Tibial artery (tissue), 4 donors: Measurements from ENCODE around the gene SIN3B.
"Not testable (repeated sequence)": the region's sequence is repeated elsewhere in the genome, so short reads cannot be mapped to it uniquely, and the experiment has no call there.

Experiments
- DNase-seq, 2 donors: peaks; one replicate each; pipeline ENCODE4 v3.0.0-alpha.2; 2019
- H3K27ac ChIP-seq, 2 donors: fragments of 200-600 bp; sonication (generic) in 1 of 2; 1 replicate in 1 of 2; 2 replicates in 1 of 2; pipeline ENCODE4 v1.5.1; 2018 to 2019; ENCODE audit warnings: mild to moderate bottlenecking in 1 of 2
- H3K27me3 ChIP-seq, 2 donors: fragments of 200-600 bp; sonication (generic) in 1 of 2; one replicate each; pipeline versions ENCODE4 v1.5.1 to v1.6.0; 2016 to 2019
- H3K36me3 ChIP-seq, 3 donors: fragments of 200-600 bp; sonication (generic) in 2 of 3; one replicate each; pipeline ENCODE4 v1.5.1; 2016 to 2019; ENCODE audit warnings: mild to moderate bottlenecking in 2 of 3
- H3K4me1 ChIP-seq, 4 donors: fragments of 200-600 bp; sonication (generic) in 2 of 4; 1 replicate in 3 of 4; 2 replicates in 1 of 4; pipeline ENCODE4 v1.5.1; 2016 to 2019
- H3K4me3 ChIP-seq, 2 donors: fragments of 200-600 bp; sonication (generic) in 1 of 2; 1 replicate in 1 of 2; 2 replicates in 1 of 2; pipeline ENCODE4 v1.5.1; 2018 to 2019; ENCODE audit warnings: mild to moderate bottlenecking in 2 of 2
- H3K9me3 ChIP-seq, 3 donors: fragments of 200-600 bp; sonication (generic) in 1 of 3; one replicate each; pipeline ENCODE4 v1.5.1; 2016 to 2019
- CTCF ChIP-seq, 2 experiments: fragments of 200-600 bp in 1 of 2; fragments of 450-650 bp in 1 of 2; IDR thresholded peaks; one replicate each; pipeline ENCODE4 v1.5.1; 2017 to 2019; ENCODE audit warnings: antibody characterized with exemption in 2 of 2, mild to moderate bottlenecking in 1 of 2, moderate library complexity in 1 of 2
- intact Hi-C: fragments of 100-400 bp; cut with DNase I; formaldehyde crosslinking; loops from one replicate; pipeline ENCODE4 v1.15.0; 2023; ENCODE audit warnings: low total_unique reads

Gene SIN3B

GRCh38 chr19:16874250-16874977 lies 45.2 kb downstream of the SIN3B start:
- no peaks in the 10 kb centered on the region for H3K27me3 ChIP-seq
- TF ChIP-seq CTCF (IDR thresholded peaks at IDR 0.05), result no peak
- intact Hi-C loops, result no loop called here
- DNase-seq, result no peak
- no peaks in the 10 kb centered on the region for H3K9me3 ChIP-seq
- H3K4me3 ChIP-seq, result no peak overlapping the region
- H3K36me3 ChIP-seq, result peaks cover 60 to 82% (median 82%) of the 10 kb centered on the region in 3 donors
- no peaks in the 10 kb centered on the region for H3K4me1 ChIP-seq
- no peak overlapping the region for H3K27ac ChIP-seq

- H3K4me3 ChIP-seq, H3K4me1 ChIP-seq, H3K27me3 ChIP-seq, H3K9me3 ChIP-seq, DNase-seq, H3K27ac ChIP-seq, intact Hi-C loops: not testable (repeated sequence)
- H3K36me3 ChIP-seq, result peaks cover 60 to 82% (median 82%) of the 10 kb centered on the region in 3 donors
Observed at GRCh38 chr19:16874978-16875299, 45.7 kb downstream of the SIN3B start.

- H3K4me1 ChIP-seq, result no peaks in the 10 kb centered on the region
Observed at GRCh38 chr19:16875584-16876555, 46.7 kb downstream of the SIN3B start.

GRCh38 chr19:16876904-16877361 lies 47.7 kb downstream of the SIN3B start:
- H3K4me1 ChIP-seq, result no peaks in the 10 kb centered on the region
- TF ChIP-seq CTCF (IDR thresholded peaks at IDR 0.05), result no peak
- no peak overlapping the region for H3K27ac ChIP-seq
- no peak for DNase-seq
- no peaks in the 10 kb centered on the region for H3K27me3 ChIP-seq
- H3K9me3 ChIP-seq, result peaks cover 0 to 10% (median 9%) of the 10 kb centered on the region in 3 donors
- peaks cover 50 to 71% (median 69%) of the 10 kb centered on the region in 3 donors for H3K36me3 ChIP-seq
- intact Hi-C loops, result no loop called here
- H3K4me3 ChIP-seq, result no peak overlapping the region

More at GRCh38 chr19:16875584-16876555, 46.7 kb downstream of the SIN3B start:
- DNase-seq, result no peak
- H3K27me3 ChIP-seq, result no peaks in the 10 kb centered on the region
- no peak for TF ChIP-seq CTCF (IDR thresholded peaks at IDR 0.05)
- intact Hi-C loops, result no loop called here
- H3K4me3 ChIP-seq, result no peak overlapping the region
- H3K36me3 ChIP-seq, result peaks cover 60 to 81% (median 80%) of the 10 kb centered on the region in 3 donors
- no peaks in the 10 kb centered on the region for H3K9me3 ChIP-seq
- no peak overlapping the region for H3K27ac ChIP-seq

- no peak overlapping the region for H3K27ac ChIP-seq
- TF ChIP-seq CTCF (IDR thresholded peaks at IDR 0.05), result no peak
- no peak for DNase-seq
- H3K27me3 ChIP-seq, result no peaks in the 10 kb centered on the region
- intact Hi-C loops, result no loop called here
- H3K4me1 ChIP-seq, result no peaks in the 10 kb centered on the region
- peaks cover 46 to 64% (median 63%) of the 10 kb centered on the region in 3 donors for H3K36me3 ChIP-seq
- peaks cover 0 to 17% (median 15%) of the 10 kb centered on the region in 3 donors for H3K9me3 ChIP-seq
- H3K4me3 ChIP-seq, result no peak overlapping the region
Observed at GRCh38 chr19:16877581-16877980, 48.4 kb downstream of the SIN3B start.
